ENCODE data around the gene MESD. TPM values are rescaled to one million over a fixed set of nuclear protein-coding genes. Genes with fewer than 3 reads are reported as not detected.

MESD gene
- total RNA-seq, 1 experiment from 2014 or later: 21.2 TPM

GRCh38 chr15:80937718-80938117 is 51.9 kb downstream of the MESD start:
- TF ChIP-seq EZH2 (IDR thresholded peaks at IDR 0.05; ENCODE audit: low read length, unreplicated experiment) (no peak), CTCF (conservative IDR thresholded peaks at IDR 0.05; ENCODE audit: low read depth, low read length) (no peak), EZH2phosphoT487 (IDR thresholded peaks at IDR 0.05; ENCODE audit: borderline replicate concordance, low read length) (no peak)
- ChIA-PET CTCF (no interaction called here), POLR2A (ENCODE audit: unreplicated experiment) (no interaction called here)
- no peaks in the 10 kb centered on the region for H3K9me3 ChIP-seq (ENCODE audit: low read length)
- H4K20me1 ChIP-seq (ENCODE audit: low read length): no peaks in the 10 kb centered on the region
- H3F3A ChIP-seq (ENCODE audit: low read length, unreplicated experiment): no peaks in the 10 kb centered on the region
- H3K27me3 ChIP-seq (ENCODE audit: low read length): no peaks in the 10 kb centered on the region
- no peaks in the 10 kb centered on the region for H3K9me2 ChIP-seq (replicated peaks; ENCODE audit: low read length)
- ATAC-seq (no peak), DNase-seq (no peak)
- H3K79me2 ChIP-seq (ENCODE audit: low read length): no peaks in the 10 kb centered on the region
- BruUV-seq (replicated peaks): no TSS peak
- H3K36me3 ChIP-seq (ENCODE audit: low read depth, low read length): peaks cover 4% of the 10 kb centered on the region; the same call in 1 of the 2 replicates
- H3K9ac ChIP-seq (ENCODE audit: low read length): no peak overlapping the region
- H3K4me1 ChIP-seq (ENCODE audit: insufficient read depth, low read length): peaks cover 6% of the 10 kb centered on the region
- intact Hi-C loops (cut with micrococcal nuclease): no loop called here
- no peak overlapping the region for H2AFZ ChIP-seq (ENCODE audit: low read length)
- H3K4me2 ChIP-seq (ENCODE audit: low read length): no peak overlapping the region
- no peak overlapping the region for H3K4me3 ChIP-seq (ENCODE audit: low read length)
- no peak overlapping the region for H3K27ac ChIP-seq (ENCODE audit: low read length)

GRCh38 chr15:80936288-80937078 is 53.1 kb downstream of the MESD start:
- no peak for DNase-seq
- Histone ChIP-seq H3K27me3 (ENCODE audit: low read length) (no peaks in the 10 kb centered on the region), H3F3A (ENCODE audit: low read length, unreplicated experiment) (no peaks in the 10 kb centered on the region), H3K36me3 (ENCODE audit: low read depth, low read length) (peaks cover 2% of the 10 kb centered on the region; the same call in 1 of the 2 replicates), H3K27ac (ENCODE audit: low read length) (no peak overlapping the region), H3K9ac (ENCODE audit: low read length) (no peak overlapping the region), H3K9me2 (replicated peaks; ENCODE audit: low read length) (no peaks in the 10 kb centered on the region), H3K79me2 (ENCODE audit: low read length) (no peaks in the 10 kb centered on the region), H4K20me1 (ENCODE audit: low read length) (no peaks in the 10 kb centered on the region), H3K4me2 (ENCODE audit: low read length) (no peak overlapping the region), H3K4me3 (ENCODE audit: low read length) (no peak overlapping the region), H2AFZ (ENCODE audit: low read length) (no peak overlapping the region), H3K9me3 (ENCODE audit: low read length) (no peaks in the 10 kb centered on the region), H3K4me1 (ENCODE audit: insufficient read depth, low read length) (peaks cover 6% of the 10 kb centered on the region)
- no TSS peak for BruUV-seq (replicated peaks)
- intact Hi-C loops (cut with micrococcal nuclease): no loop called here
- POLR2A ChIA-PET (ENCODE audit: unreplicated experiment): no interaction called here
- TF ChIP-seq EZH2phosphoT487 (IDR thresholded peaks at IDR 0.05; ENCODE audit: borderline replicate concordance, low read length) (no peak), CTCF (conservative IDR thresholded peaks at IDR 0.05; ENCODE audit: low read depth, low read length) (no peak), EZH2 (IDR thresholded peaks at IDR 0.05; ENCODE audit: low read length, unreplicated experiment) (no peak)
- no peak for ATAC-seq
- CTCF ChIA-PET: no interaction called here

GRCh38 chr15:80934761-80935221 is 54.8 kb downstream of the MESD start:
- CTCF ChIA-PET: no interaction called here
- H2AFZ ChIP-seq (ENCODE audit: low read length): no peak overlapping the region
- no peaks in the 10 kb centered on the region for H3K27me3 ChIP-seq (ENCODE audit: low read length)
- no peak overlapping the region for H3K9ac ChIP-seq (ENCODE audit: low read length)
- H3K4me2 ChIP-seq (ENCODE audit: low read length): no peak overlapping the region
- H3K4me1 ChIP-seq (ENCODE audit: insufficient read depth, low read length): peaks cover 11% of the 10 kb centered on the region
- DNase-seq (no peak), ATAC-seq (no peak; the same call in 1 of the 2 replicates)
- H3K9me2 ChIP-seq (replicated peaks; ENCODE audit: low read length): no peaks in the 10 kb centered on the region
- H3K9me3 ChIP-seq (ENCODE audit: low read length): no peaks in the 10 kb centered on the region
- no peaks in the 10 kb centered on the region for H3F3A ChIP-seq (ENCODE audit: low read length, unreplicated experiment)
- H3K4me3 ChIP-seq (ENCODE audit: low read length): no peak overlapping the region
- BruUV-seq (replicated peaks): no TSS peak
- no peaks in the 10 kb centered on the region for H3K36me3 ChIP-seq (ENCODE audit: low read depth, low read length)
- H3K27ac ChIP-seq (ENCODE audit: low read length): no peak overlapping the region
- TF ChIP-seq CTCF (conservative IDR thresholded peaks at IDR 0.05; ENCODE audit: low read depth, low read length) (no peak), EZH2phosphoT487 (IDR thresholded peaks at IDR 0.05; ENCODE audit: borderline replicate concordance, low read length) (no peak), EZH2 (IDR thresholded peaks at IDR 0.05; ENCODE audit: low read length, unreplicated experiment) (no peak)
- H4K20me1 ChIP-seq (ENCODE audit: low read length): no peaks in the 10 kb centered on the region
- H3K79me2 ChIP-seq (ENCODE audit: low read length): no peaks in the 10 kb centered on the region
- POLR2A ChIA-PET (ENCODE audit: unreplicated experiment): no interaction called here
- intact Hi-C loops (cut with micrococcal nuclease): no loop called here

Data from PC-3 (cell line).